ENCODE measurements around the gene GPRIN1.
"Not testable (repeated sequence)": the region's sequence is repeated elsewhere in the genome, so short reads cannot be mapped to it uniquely, and the experiment has no call there.

Gene GPRIN1

GRCh38 chr5:176560364-176560763, 49.6 kb downstream of the GPRIN1 start:
- DNase-seq (ENCODE audit: insufficient read length) = no peak
- no peak for FAIRE-seq
- TF ChIP-seq POLR2AphosphoS5 (IDR thresholded peaks at IDR 0.05; ENCODE audit: low read depth, low read length) (no peak), POLR2A (IDR thresholded peaks at IDR 0.05; ENCODE audit: low read depth, low read length) (no peak), TAF1 (IDR thresholded peaks at IDR 0.05; ENCODE audit: borderline replicate concordance, low read depth, low read length) (no peak)

- TF ChIP-seq POLR2AphosphoS5 (IDR thresholded peaks at IDR 0.05; ENCODE audit: low read depth, low read length) (no peak), TAF1 (IDR thresholded peaks at IDR 0.05; ENCODE audit: borderline replicate concordance, low read depth, low read length) (no peak), POLR2A (IDR thresholded peaks at IDR 0.05; ENCODE audit: low read depth, low read length) (no peak)
- DNase-seq (ENCODE audit: insufficient read length) (no peak), FAIRE-seq (no peak)
Observed at GRCh38 chr5:176559683-176560082, 50.3 kb downstream of the GPRIN1 start.

- TF ChIP-seq POLR2AphosphoS5 (IDR thresholded peaks at IDR 0.05; ENCODE audit: low read depth, low read length) (no peak), POLR2A (IDR thresholded peaks at IDR 0.05; ENCODE audit: low read depth, low read length) (no peak), TAF1 (IDR thresholded peaks at IDR 0.05; ENCODE audit: borderline replicate concordance, low read depth, low read length) (no peak)
- FAIRE-seq (no peak), DNase-seq (ENCODE audit: insufficient read length) (no peak)
Observed at GRCh38 chr5:176557846-176558245, 52.1 kb downstream of the GPRIN1 start.

- no peak for TF ChIP-seq POLR2AphosphoS5 (IDR thresholded peaks at IDR 0.05; ENCODE audit: low read depth, low read length)
- no peak for TF ChIP-seq TAF1 (IDR thresholded peaks at IDR 0.05; ENCODE audit: borderline replicate concordance, low read depth, low read length)
- TF ChIP-seq POLR2A (IDR thresholded peaks at IDR 0.05; ENCODE audit: low read depth, low read length) = no peak
- FAIRE-seq (no peak), DNase-seq (ENCODE audit: insufficient read length) (no peak)
Observed at GRCh38 chr5:176553260-176554085, 56.5 kb downstream of the GPRIN1 start.

GRCh38 chr5:176552332-176552869, 57.6 kb downstream of the GPRIN1 start:
- no peak for FAIRE-seq
- no peak for DNase-seq (ENCODE audit: insufficient read length)
- TF ChIP-seq TAF1 (IDR thresholded peaks at IDR 0.05; ENCODE audit: borderline replicate concordance, low read depth, low read length) (no peak), POLR2A (IDR thresholded peaks at IDR 0.05; ENCODE audit: low read depth, low read length) (no peak), POLR2AphosphoS5 (IDR thresholded peaks at IDR 0.05; ENCODE audit: low read depth, low read length) (no peak)

- not testable (repeated sequence) for DNase-seq (ENCODE audit: insufficient read length); FAIRE-seq
Observed at GRCh38 chr5:176550937-176551336, 59.0 kb downstream of the GPRIN1 start.

- DNase-seq (ENCODE audit: insufficient read length) = no peak
- TF ChIP-seq POLR2A (IDR thresholded peaks at IDR 0.05; ENCODE audit: low read depth, low read length) (no peak), TAF1 (IDR thresholded peaks at IDR 0.05; ENCODE audit: borderline replicate concordance, low read depth, low read length) (no peak), POLR2AphosphoS5 (IDR thresholded peaks at IDR 0.05; ENCODE audit: low read depth, low read length) (no peak)
- FAIRE-seq = peak; percentile 27
Observed at GRCh38 chr5:176550275-176550831, 59.6 kb downstream of the GPRIN1 start.

GRCh38 chr5:176549871-176550270, 60.1 kb downstream of the GPRIN1 start:
- TF ChIP-seq POLR2AphosphoS5 (IDR thresholded peaks at IDR 0.05; ENCODE audit: low read depth, low read length) (no peak), POLR2A (IDR thresholded peaks at IDR 0.05; ENCODE audit: low read depth, low read length) (no peak), TAF1 (IDR thresholded peaks at IDR 0.05; ENCODE audit: borderline replicate concordance, low read depth, low read length) (no peak)
- FAIRE-seq = no peak
- no peak for DNase-seq (ENCODE audit: insufficient read length)

- DNase-seq (ENCODE audit: insufficient read length) = no peak
- no peak for FAIRE-seq
- no peak for TF ChIP-seq POLR2AphosphoS5 (IDR thresholded peaks at IDR 0.05; ENCODE audit: low read depth, low read length)
- no peak for TF ChIP-seq POLR2A (IDR thresholded peaks at IDR 0.05; ENCODE audit: low read depth, low read length)
- no peak for TF ChIP-seq TAF1 (IDR thresholded peaks at IDR 0.05; ENCODE audit: borderline replicate concordance, low read depth, low read length)
Observed at GRCh38 chr5:176548967-176549444, 61.0 kb downstream of the GPRIN1 start, which contains the start of gene CDHR2. CDHR2 (plus strand) TSS chr5:176549342; CDS start chr5:176565353, 16,011 bp downstream.

- TF ChIP-seq TAF1 (IDR thresholded peaks at IDR 0.05; ENCODE audit: borderline replicate concordance, low read depth, low read length) (no peak), POLR2A (IDR thresholded peaks at IDR 0.05; ENCODE audit: low read depth, low read length) (no peak), POLR2AphosphoS5 (IDR thresholded peaks at IDR 0.05; ENCODE audit: low read depth, low read length) (no peak)
- no peak for FAIRE-seq
- DNase-seq (ENCODE audit: insufficient read length) = no peak
Observed at GRCh38 chr5:176547802-176548201, 62.2 kb downstream of the GPRIN1 start.

All from GM12892 (cell line).